Transverse colon (tissue), 3 donors: Measurements from ENCODE around the gene UROC1.

Experiments
- POLR2A ChIP-seq: fragments of 450-650 bp; IDR thresholded peaks from one replicate; pipeline ENCODE4 v1.6.1; 2016; ENCODE audit warnings: antibody characterized with exemption, mild to moderate bottlenecking, moderate library complexity
- TF ChIP-seq, protein P1 (sequence below), 5 experiments: fragments of 200-600 bp in 3 of 5; fragments of 450-650 bp in 2 of 5; sonication (generic) in 3 of 5; IDR thresholded peaks; 1 replicate in 2 of 5; 2 replicates in 3 of 5; pipeline ENCODE4 v1.5.1; 2016 to 2017; ENCODE audit warnings: antibody characterized with exemption in 5 of 5, inconsistent platforms in 3 of 5, mild to moderate bottlenecking in 2 of 5, moderate library complexity in 1 of 5

DNA sequence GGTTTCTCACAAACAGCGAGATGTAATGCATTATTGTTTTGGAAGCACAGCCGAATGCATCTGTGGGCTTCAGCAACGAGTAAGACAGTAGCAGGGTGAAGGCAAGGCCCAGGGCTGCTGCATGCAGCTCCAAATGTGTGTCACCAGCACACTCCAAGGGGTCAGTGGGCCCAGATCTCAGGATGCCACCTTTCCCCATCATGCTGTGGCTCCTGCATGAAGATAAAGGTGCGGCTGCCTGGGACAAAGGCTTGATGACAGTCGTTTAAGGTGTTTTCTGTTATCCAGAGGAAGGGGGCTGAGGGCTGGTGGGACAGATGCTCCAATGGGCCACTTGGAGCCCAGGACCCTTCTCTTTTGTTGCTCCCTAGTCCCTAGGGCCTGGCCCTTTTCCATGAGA, 28.0 kb upstream of the UROC1 start:
- TF ChIP-seq POLR2A = no peak
- TF ChIP-seq, protein P1, sequence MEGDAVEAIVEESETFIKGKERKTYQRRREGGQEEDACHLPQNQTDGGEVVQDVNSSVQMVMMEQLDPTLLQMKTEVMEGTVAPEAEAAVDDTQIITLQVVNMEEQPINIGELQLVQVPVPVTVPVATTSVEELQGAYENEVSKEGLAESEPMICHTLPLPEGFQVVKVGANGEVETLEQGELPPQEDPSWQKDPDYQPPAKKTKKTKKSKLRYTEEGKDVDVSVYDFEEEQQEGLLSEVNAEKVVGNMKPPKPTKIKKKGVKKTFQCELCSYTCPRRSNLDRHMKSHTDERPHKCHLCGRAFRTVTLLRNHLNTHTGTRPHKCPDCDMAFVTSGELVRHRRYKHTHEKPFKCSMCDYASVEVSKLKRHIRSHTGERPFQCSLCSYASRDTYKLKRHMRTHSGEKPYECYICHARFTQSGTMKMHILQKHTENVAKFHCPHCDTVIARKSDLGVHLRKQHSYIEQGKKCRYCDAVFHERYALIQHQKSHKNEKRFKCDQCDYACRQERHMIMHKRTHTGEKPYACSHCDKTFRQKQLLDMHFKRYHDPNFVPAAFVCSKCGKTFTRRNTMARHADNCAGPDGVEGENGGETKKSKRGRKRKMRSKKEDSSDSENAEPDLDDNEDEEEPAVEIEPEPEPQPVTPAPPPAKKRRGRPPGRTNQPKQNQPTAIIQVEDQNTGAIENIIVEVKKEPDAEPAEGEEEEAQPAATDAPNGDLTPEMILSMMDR (IDR thresholded peaks at IDR 0.05) = no peak
